H1 (cell line): ENCODE results near the gene PPIF. TPM values are rescaled to one million over a fixed set of nuclear protein-coding genes. Genes with fewer than 3 reads are reported as not detected.

ENCODE experiments used
- ASH2L ChIP-seq: fragments of 200-600, 300-600 bp; sonication (generic); IDR thresholded peaks from one replicate; pipeline ENCODE4 v1.7.1; 2017; ENCODE audit warnings: low read length
- BACH1 ChIP-seq: IDR thresholded peaks from 2 replicates; pipeline ENCODE4 v1.6.1; 2012; ENCODE audit warnings: low read length, improper control_type of control experiment
- BRCA1 ChIP-seq: IDR thresholded peaks from 2 replicates; pipeline ENCODE4 v1.6.1; 2012; ENCODE audit warnings: low read depth, low read length, improper control_type of control experiment
- CHD1 ChIP-seq: IDR thresholded peaks from 2 replicates; pipeline ENCODE4 v1.6.1; 2012; ENCODE audit warnings: low read depth, low read length, improper control_type of control experiment
- EP300 ChIP-seq, 2 experiments: IDR thresholded peaks; 1 replicate in 1 of 2; 2 replicates in 1 of 2; pipeline ENCODE4 v1.6.1; 2011 to 2012; ENCODE audit warnings: low read depth in 2 of 2, low read length in 2 of 2, mild to moderate bottlenecking in 2 of 2, borderline replicate concordance in 1 of 2, inconsistent platforms in 1 of 2, moderate library complexity in 1 of 2
- EZH2 ChIP-seq: fragments of 200-600 bp; sonication (generic); IDR thresholded peaks from 2 replicates; pipeline ENCODE4 v1.7.1; 2012; ENCODE audit warnings: low read depth, mild to moderate bottlenecking, moderate library complexity, low read length, inconsistent platforms; ENCODE audit not compliant: severe bottlenecking
- FOSL1 ChIP-seq: IDR thresholded peaks from 2 replicates; pipeline ENCODE4 v1.6.1; 2011; ENCODE audit warnings: mild to moderate bottlenecking, low read depth, low read length, moderate library complexity; ENCODE audit not compliant: insufficient read depth
- GABPA ChIP-seq: IDR thresholded peaks from 2 replicates; pipeline ENCODE4 v1.6.1; 2011; ENCODE audit warnings: mild to moderate bottlenecking, low read length, moderate library complexity, borderline replicate concordance; ENCODE audit not compliant: insufficient read depth
- JUN ChIP-seq: IDR thresholded peaks from 2 replicates; pipeline ENCODE4 v1.6.1; 2011; ENCODE audit warnings: low read depth, mild to moderate bottlenecking, improper control_type of control experiment, low read length
- RAD21 ChIP-seq, 2 experiments: IDR thresholded peaks in 1 of 2; conservative IDR thresholded peaks in 1 of 2; 2 replicates each; pipeline ENCODE4 v1.6.1; 2011; ENCODE audit warnings: low read depth in 2 of 2, low read length in 2 of 2, improper control_type of control experiment in 1 of 2, inconsistent platforms in 1 of 2, mild to moderate bottlenecking in 1 of 2, moderate library complexity in 1 of 2
- RBBP5 ChIP-seq: IDR thresholded peaks from 2 replicates; pipeline ENCODE4 v1.7.1; 2012; ENCODE audit warnings: low read depth, mild to moderate bottlenecking, inconsistent platforms, low read length, moderate library complexity, borderline replicate concordance
- RNF2 ChIP-seq: fragments of 200-900, 300-1000 bp; sonication (generic); IDR thresholded peaks from 2 replicates; pipeline ENCODE4 v1.7.1; 2016; ENCODE audit warnings: borderline replicate concordance, low read depth, mild to moderate bottlenecking, antibody characterized with exemption, low read length; ENCODE audit not compliant: poor library complexity, severe bottlenecking; ENCODE audit errors: missing control alignments
- RXRA ChIP-seq: IDR thresholded peaks from 2 replicates; pipeline ENCODE4 v1.6.1; 2011; ENCODE audit warnings: low read depth, mild to moderate bottlenecking, low read length, moderate library complexity; ENCODE audit not compliant: insufficient read depth
- SAP30 ChIP-seq: fragments of 300-600 bp; sonication (generic); IDR thresholded peaks from 2 replicates; pipeline ENCODE4 v1.7.1; 2012; ENCODE audit warnings: low read length, moderate library complexity, mild to moderate bottlenecking, inconsistent platforms; ENCODE audit not compliant: insufficient read depth, insufficient replicate concordance
- SP1 ChIP-seq: IDR thresholded peaks from 2 replicates; pipeline ENCODE4 v1.6.1; 2011; ENCODE audit warnings: low read depth, low read length
- SP2 ChIP-seq: IDR thresholded peaks from 2 replicates; pipeline ENCODE4 v1.6.1; 2012; ENCODE audit warnings: mild to moderate bottlenecking, low read length, inconsistent platforms
- SUZ12 ChIP-seq: fragments of 200-600 bp; sonication (generic); IDR thresholded peaks from 2 replicates; pipeline ENCODE4 v1.6.1; 2012; ENCODE audit warnings: mild to moderate bottlenecking, inconsistent platforms, low read length, moderate library complexity, mixed read lengths
- TBP ChIP-seq: IDR thresholded peaks from 2 replicates; pipeline ENCODE4 v1.6.1; 2011; ENCODE audit warnings: low read depth, low read length, improper control_type of control experiment
- TCF12 ChIP-seq: IDR thresholded peaks from 2 replicates; pipeline ENCODE4 v1.6.1; 2011; ENCODE audit warnings: low read depth, mild to moderate bottlenecking, low read length
- TEAD4 ChIP-seq: IDR thresholded peaks from 2 replicates; pipeline ENCODE4 v1.6.1; 2012; ENCODE audit warnings: low read depth, low read length, inconsistent platforms, mixed read lengths
- YY1 ChIP-seq: IDR thresholded peaks from 2 replicates; pipeline ENCODE4 v1.6.1; 2011; ENCODE audit warnings: low read depth, mild to moderate bottlenecking, low read length
- polyA plus RNA-seq, 7 experiments: library from polyadenylated mRNA; depleted of rRNA in 3 of 7; stranded (reverse) in 5 of 7; unstranded in 2 of 7; fragments of >200 nt in 5 of 7; fragments of 200-250 nt in 2 of 7; gene quantifications; 1 replicate in 5 of 7; 2 replicates in 1 of 7; 4 replicates in 1 of 7; pipeline versions ENCODE4 v1.2.1 to v1.2.3, GENCODE V29; 2011 to 2013; ENCODE audit warnings: missing spikeins in 2 of 7, mixed read lengths in 2 of 7
- total RNA-seq: library from RNA; stranded (reverse); fragmentation: NEBNext Ultra II Directional; extraction: Animal tissue kit (Norgen Biotek cat#: 25700); gene quantifications from 2 replicates; pipeline ENCODE4 v1.2.1, GENCODE V29; 2021
- TF ChIP-seq, protein P1 (sequence below): IDR thresholded peaks from 2 replicates; pipeline ENCODE4 v1.6.1; 2011; ENCODE audit warnings: low read depth, mild to moderate bottlenecking, low read length; ENCODE audit not compliant: insufficient read depth

Gene PPIF
- total and polyA plus RNA-seq, 2 of the 8 experiments (the other 6 are each of a cell fraction or from before 2014, with no cell fraction given): 70.2 to 77.6 TPM

DNA sequence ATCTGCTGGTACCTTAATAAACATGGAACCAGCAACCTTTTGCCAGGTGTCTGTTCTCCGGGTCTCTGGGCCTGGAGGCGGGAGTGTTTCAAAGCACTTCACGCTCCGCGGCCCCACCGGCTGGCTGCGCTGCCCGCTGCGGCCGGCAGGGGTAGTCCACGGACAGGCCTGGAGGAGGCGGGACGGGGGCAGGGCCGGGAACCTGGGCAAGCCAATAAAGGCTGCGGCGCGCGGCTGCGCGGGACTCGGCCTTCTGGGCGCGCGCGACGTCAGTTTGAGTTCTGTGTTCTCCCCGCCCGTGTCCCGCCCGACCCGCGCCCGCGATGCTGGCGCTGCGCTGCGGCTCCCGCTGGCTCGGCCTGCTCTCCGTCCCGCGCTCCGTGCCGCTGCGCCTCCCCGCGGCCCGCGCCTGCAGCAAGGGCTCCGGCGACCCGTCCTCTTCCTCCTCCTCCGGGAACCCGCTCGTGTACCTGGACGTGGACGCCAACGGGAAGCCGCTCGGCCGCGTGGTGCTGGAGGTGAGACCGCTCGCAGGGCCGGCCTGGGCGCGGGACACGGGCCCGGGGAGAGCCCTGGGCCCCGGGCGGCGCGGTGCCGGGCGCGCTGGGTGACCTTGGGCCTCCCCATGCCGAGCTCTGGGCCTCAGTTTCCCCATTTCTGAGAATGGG lies at the start of gene PPIF (continued):
- no peak for TF ChIP-seq SP2
- peak; percentile 57; the same call in 1 of the 2 replicates for TF ChIP-seq BACH1
- TF ChIP-seq RAD21 (IDR thresholded peaks at IDR 0.05 in 1 of 2, conservative IDR thresholded peaks at IDR 0.05 in 1 of 2; ENCODE audit: low read depth in 2 of 2, low read length in 2 of 2): peak; percentile 59 to 68
- TF ChIP-seq TBP: peak; percentile 76
- no peak for TF ChIP-seq SAP30
- no peak for TF ChIP-seq CHD1
- no peak for TF ChIP-seq EP300 (IDR thresholded peaks at IDR 0.05; ENCODE audit: borderline replicate concordance in 1 of 2, low read depth in 2 of 2, low read length in 2 of 2)
- no peak for TF ChIP-seq YY1
- no peak for TF ChIP-seq FOSL1
- TF ChIP-seq ASH2L: peak; percentile 23
- peak; percentile 45 for TF ChIP-seq RNF2
- TF ChIP-seq RBBP5: no peak; the same call in 1 of the 2 replicates
- TF ChIP-seq EZH2: no peak
- no peak for TF ChIP-seq SUZ12
- 0 out of 2 replicates have a peak, but pooled peaks have one; percentile 32 for TF ChIP-seq SP1
- TF ChIP-seq BRCA1: no peak
- TF ChIP-seq RXRA: no peak
- TF ChIP-seq, protein P1, sequence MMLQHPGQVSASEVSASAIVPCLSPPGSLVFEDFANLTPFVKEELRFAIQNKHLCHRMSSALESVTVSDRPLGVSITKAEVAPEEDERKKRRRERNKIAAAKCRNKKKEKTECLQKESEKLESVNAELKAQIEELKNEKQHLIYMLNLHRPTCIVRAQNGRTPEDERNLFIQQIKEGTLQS: no peak
- TF ChIP-seq TCF12: 0 out of 2 replicates have a peak, but pooled peaks have one; percentile 5
- no peak for TF ChIP-seq GABPA
- no peak for TF ChIP-seq TEAD4
- TF ChIP-seq JUN: no peak
